Activated T-cell treated with anti-CD3 and anti-CD28 coated beads, Interleukin-2, amount 50 U/mL, for 72 hours (primary cell): ENCODE results near the gene SULT1B1. TPM values are rescaled to one million over a fixed set of nuclear protein-coding genes. Genes with fewer than 3 reads are reported as not detected.
"Not testable (repeated sequence)": the region's sequence is repeated elsewhere in the genome, so short reads cannot be mapped to it uniquely, and the experiment has no call there.

Experiments
- ATAC-seq, 2 donors: fragments of 150-1000 bp; cut with Tn5 transposase; replicated peaks in 1 of 2; 2 replicates each; pipeline ENCODE4 v1.10.0; 2021; ENCODE audit warnings: moderate library complexity in 2 of 2, mild to moderate bottlenecking in 1 of 2
- DNase-seq, 2 donors: peaks; one replicate each; pipeline ENCODE4 v3.0.0; 2021 to 2022; ENCODE audit warnings: mixed read lengths in 1 of 2
- H3K27ac Mint-ChIP-seq: one replicate; pipeline ENCODE4 v1.8.0; 2022; ENCODE audit warnings: mild to moderate bottlenecking, moderate library complexity, mixed read lengths
- H3K27me3 Mint-ChIP-seq: one replicate; pipeline ENCODE4 v1.8.0; 2022; ENCODE audit warnings: low read depth, mixed read lengths
- H3K36me3 Mint-ChIP-seq, 2 donors: one replicate each; pipeline ENCODE4 v1.8.0; 2022; ENCODE audit warnings: mixed read lengths in 2 of 2, mild to moderate bottlenecking in 1 of 2; ENCODE audit not compliant: insufficient read depth in 2 of 2
- H3K4me1 Mint-ChIP-seq: one replicate; pipeline ENCODE4 v1.8.0; 2022; ENCODE audit warnings: low read depth, mixed read lengths
- H3K4me3 Mint-ChIP-seq, 2 donors: one replicate each; pipeline ENCODE4 v1.8.0; 2022; ENCODE audit warnings: mild to moderate bottlenecking in 2 of 2, mixed read lengths in 2 of 2, moderate library complexity in 2 of 2
- H3K9me3 Mint-ChIP-seq, 2 donors: one replicate each; pipeline ENCODE4 v1.8.0; 2022; ENCODE audit warnings: mixed read lengths in 2 of 2
- total RNA-seq, 2 donors: library from RNA; stranded (reverse); gene quantifications; one replicate each; pipeline ENCODE4 v1.2.3, GENCODE V29; 2022

SULT1B1 gene
- total RNA-seq, 2 donors from 2014 or later: 3.3 to 4.5 TPM

DNA sequence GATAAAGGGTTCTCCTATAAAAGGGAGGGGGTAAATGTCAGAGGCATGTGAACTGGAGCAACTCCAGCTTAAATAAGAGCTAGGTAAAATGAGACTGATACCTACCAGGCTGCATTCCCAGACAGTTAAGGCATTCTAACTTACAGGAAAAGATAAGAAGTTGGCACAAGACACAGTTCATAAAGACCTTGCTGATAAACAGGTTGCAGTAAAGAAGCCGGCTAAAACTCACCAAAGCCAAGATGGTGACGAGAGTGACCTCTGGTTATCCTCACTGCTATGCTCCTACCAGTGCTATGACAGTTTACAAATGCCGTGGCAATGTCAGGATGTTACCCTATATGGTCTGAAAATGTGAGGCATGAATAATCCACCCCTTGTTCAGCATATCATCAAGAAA, 13.1 kb upstream of the SULT1B1 start:
- no peak for ATAC-seq
- Mint-ChIP-seq H3K27me3 (no peaks in the 10 kb centered on the region), H3K4me1 (no peaks in the 10 kb centered on the region), H3K9me3 (no peaks in the 10 kb centered on the region), H3K4me3 (no peak overlapping the region), H3K36me3 (no peaks in the 10 kb centered on the region), H3K27ac (no peak overlapping the region)
- DNase-seq: no peak

DNA sequence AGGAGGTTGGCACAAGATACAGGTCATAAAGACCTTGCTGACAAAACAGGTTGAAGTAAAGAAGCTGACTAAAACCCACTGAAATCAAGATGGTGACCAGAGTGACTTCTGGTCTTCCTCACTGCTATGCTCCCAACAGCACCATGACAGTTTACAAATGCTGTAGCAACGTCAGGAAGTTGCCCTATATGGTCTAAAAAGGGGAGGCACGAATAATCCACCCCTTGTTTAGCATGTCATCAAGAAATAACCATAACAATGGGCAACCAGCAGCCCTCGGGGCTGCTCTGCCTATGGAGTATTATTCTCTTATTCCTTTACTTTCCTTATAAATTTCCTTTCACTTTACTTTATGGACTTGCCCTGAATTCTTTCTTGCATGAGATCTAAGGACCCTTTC, 8.1 kb upstream of the SULT1B1 start:
- not testable (repeated sequence) for ATAC-seq, DNase-seq, H3K36me3 Mint-ChIP-seq, H3K9me3 Mint-ChIP-seq, H3K4me3 Mint-ChIP-seq, H3K27me3 Mint-ChIP-seq, H3K27ac Mint-ChIP-seq
- H3K4me1 Mint-ChIP-seq: peaks cover 15% of the 10 kb centered on the region

DNA sequence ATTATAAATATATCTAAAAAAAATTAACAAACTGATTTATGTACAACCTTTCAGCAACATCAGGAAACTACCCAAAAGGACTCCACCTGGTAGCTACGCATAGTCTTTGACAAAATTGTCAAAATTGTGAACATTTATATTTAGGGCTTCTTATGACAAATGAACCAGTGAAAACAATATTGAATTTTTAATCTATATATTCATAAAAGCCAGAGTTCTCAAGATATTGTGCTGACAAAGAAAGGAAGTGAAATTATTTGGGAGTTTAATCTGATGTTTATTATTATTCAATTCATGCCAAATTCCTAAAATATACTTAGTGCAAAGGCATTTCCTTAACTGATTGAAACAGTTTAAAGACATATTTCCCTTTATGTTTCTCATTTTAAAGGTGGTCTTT, 5.3 kb upstream of the SULT1B1 start:
- H3K27me3 Mint-ChIP-seq: no peaks in the 10 kb centered on the region
- H3K4me1 Mint-ChIP-seq: peaks cover 29% of the 10 kb centered on the region
- no peaks in the 10 kb centered on the region for H3K36me3 Mint-ChIP-seq
- no peak overlapping the region for H3K4me3 Mint-ChIP-seq
- no peaks in the 10 kb centered on the region for H3K9me3 Mint-ChIP-seq
- DNase-seq (no peak), ATAC-seq (no peak)
- no peak overlapping the region for H3K27ac Mint-ChIP-seq

DNA sequence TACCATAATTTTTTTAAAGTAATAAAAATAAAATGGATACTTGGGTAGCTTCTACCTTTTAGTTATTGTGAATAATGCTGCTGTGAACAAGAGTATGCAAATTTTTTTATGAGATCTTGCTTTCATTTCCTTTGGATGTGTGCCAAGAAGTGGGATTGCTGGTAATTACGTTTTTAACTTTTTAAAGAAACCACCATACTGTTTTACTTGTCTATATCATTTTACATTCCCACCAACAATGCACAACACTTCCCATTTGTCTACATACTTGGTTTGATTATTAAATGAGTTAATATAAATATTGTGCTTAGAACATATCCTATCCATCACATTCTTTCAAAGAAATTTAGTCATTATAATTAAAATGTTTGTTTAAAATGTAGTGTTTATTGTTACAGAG, 3.9 kb upstream of the SULT1B1 start:
- peaks cover 44% of the 10 kb centered on the region for H3K4me1 Mint-ChIP-seq
- ATAC-seq: no peak
- no peak for DNase-seq
- H3K27ac Mint-ChIP-seq: no peak overlapping the region
- no peaks in the 10 kb centered on the region for H3K9me3 Mint-ChIP-seq
- H3K36me3 Mint-ChIP-seq: peaks cover 0 to 1% of the 10 kb centered on the region in 2 donors
- no peaks in the 10 kb centered on the region for H3K27me3 Mint-ChIP-seq
- no peak overlapping the region for H3K4me3 Mint-ChIP-seq

DNA sequence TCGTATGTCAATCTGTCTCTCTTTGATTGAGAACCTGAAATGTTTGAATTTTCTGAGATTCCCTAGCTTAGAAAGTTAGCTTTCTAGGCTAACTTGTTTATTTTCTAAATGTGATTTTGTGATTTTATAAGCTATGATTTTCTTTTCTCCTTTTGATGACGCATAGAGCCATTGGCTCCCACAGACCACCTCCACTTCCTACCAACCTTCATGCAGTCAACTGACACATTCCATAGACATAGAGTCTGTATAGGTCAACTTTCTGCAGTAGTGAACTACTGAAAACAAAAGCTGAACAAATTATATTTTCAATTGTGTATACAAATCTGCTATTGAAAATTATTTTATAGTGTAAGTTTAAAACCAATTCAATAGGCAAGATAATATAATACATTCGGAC, 2.8 kb upstream of the SULT1B1 start:
- peak; percentile 46 for ATAC-seq
- H3K9me3 Mint-ChIP-seq: no peaks in the 10 kb centered on the region

DNA sequence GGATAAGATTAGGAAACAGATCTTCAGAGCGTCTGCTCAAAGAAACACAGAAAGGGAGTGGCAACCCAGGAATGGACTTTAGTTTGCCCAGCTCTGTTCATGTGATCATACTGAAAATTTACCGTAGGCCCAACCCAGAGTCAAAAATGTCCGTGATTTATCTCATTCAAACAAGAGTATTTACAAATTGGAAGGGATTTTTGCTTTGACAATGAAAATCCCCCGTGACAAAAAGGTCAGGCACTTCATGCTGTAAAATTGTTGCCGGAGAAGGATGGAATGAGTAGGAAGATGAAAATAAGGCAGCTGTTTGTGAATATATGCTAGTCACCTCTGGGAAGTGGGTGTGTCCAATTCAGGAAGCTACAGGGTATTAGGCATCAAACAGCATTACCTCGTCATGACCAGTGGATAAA, 1.2 kb downstream of the SULT1B1 start:
- Mint-ChIP-seq H3K4me3 (peak overlapping the region; percentile 83 to 86), H3K36me3 (peaks cover 0 to 6% of the 10 kb centered on the region in 2 donors), H3K27ac (peak overlapping the region; percentile 83), H3K9me3 (no peaks in the 10 kb centered on the region), H3K27me3 (no peaks in the 10 kb centered on the region), H3K4me1 (peaks cover 56% of the 10 kb centered on the region)
- DNase-seq (no peak), ATAC-seq (no peak)

More for the DNA sequence above, 2.8 kb upstream of the SULT1B1 start:
- no peak for DNase-seq
- Mint-ChIP-seq H3K4me1 (peaks cover 49% of the 10 kb centered on the region), H3K27me3 (no peaks in the 10 kb centered on the region), H3K4me3 (peak overlapping the region in 1 of 2 donors; percentile 3), H3K36me3 (peaks cover 0 to 6% of the 10 kb centered on the region in 2 donors), H3K27ac (peak overlapping the region; percentile 13)

DNA sequence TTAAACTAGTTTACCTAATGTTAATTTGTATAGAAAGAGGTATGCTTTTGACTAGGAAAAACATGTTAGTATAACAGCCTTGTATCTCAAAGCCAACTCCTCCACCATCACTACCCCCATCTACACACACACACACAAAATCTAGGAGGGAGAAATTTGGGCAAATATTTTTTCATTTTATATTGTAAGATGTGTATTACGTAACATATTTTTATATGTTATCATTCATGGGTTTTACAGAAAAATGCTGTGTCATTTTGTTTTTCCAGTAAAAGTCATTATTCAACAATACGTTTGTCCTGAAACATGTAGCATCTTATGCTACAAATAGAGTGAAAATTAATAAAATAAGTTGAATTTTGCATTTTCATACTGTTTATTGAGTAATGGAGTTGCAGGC, 3.0 kb downstream of the SULT1B1 start:
- Mint-ChIP-seq H3K27me3 (no peaks in the 10 kb centered on the region), H3K4me3 (no peak overlapping the region), H3K27ac (no peak overlapping the region), H3K9me3 (no peaks in the 10 kb centered on the region), H3K4me1 (peaks cover 42% of the 10 kb centered on the region), H3K36me3 (peaks cover 0 to 6% of the 10 kb centered on the region in 2 donors)
- ATAC-seq (no peak), DNase-seq (no peak)

DNA sequence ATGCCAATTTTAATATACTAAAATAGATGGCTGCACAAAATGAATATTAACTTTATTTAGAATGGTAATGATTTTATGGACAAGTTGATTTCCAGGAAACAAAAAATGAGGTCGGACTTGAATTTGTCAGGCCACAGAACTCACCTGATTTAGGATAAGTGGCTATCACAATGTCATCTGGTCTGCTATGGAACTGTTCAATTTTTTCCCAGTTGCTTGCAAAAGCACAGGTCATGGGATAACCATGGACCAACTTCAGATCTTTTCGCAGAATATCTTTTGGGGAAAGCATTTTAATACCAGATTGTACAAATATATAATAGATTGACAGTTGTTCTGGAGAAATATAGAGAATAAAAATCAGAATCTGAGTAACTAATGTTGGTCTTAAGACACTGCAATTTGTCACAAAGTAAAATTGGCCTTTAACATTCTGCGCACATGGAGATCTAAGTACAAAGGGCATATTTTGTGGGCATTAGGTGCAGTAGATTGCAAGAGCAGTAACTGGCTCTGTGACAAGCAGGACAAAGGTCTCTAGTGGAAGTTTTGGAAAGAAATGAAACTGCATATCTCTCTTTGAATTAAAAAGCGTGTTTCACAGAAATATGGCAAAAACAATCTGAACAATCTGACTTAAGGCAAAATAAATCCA, 5.4 kb downstream of the SULT1B1 start:
- H3K27ac Mint-ChIP-seq: peak overlapping the region; percentile 8
- H3K27me3 Mint-ChIP-seq: no peaks in the 10 kb centered on the region

DNA sequence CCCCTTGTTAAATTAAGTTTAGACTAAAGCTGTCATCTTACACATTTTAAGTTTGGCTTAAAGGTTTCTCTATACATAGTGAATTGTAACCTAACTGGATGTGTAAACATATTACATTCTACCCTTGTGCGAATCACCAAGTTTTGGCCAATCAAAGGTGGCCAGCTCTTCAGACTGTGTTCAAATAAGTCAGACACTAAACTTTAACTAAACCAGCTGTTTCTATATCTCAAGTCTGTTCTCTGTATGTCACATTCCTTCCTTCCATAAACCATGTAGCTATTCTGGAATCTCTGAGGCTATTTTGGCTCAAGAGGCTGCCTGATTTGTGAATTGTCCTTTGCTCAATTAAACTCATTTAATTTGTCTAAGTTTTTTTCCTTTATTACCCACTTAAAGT, 6.7 kb downstream of the SULT1B1 start:
- ATAC-seq: no peak
- DNase-seq: no peak
- peaks cover 16% of the 10 kb centered on the region for H3K4me1 Mint-ChIP-seq
- no peak overlapping the region for H3K27ac Mint-ChIP-seq
- no peaks in the 10 kb centered on the region for H3K27me3 Mint-ChIP-seq
- no peak overlapping the region for H3K4me3 Mint-ChIP-seq
- peaks cover 0 to 3% of the 10 kb centered on the region in 2 donors for H3K9me3 Mint-ChIP-seq
- no peaks in the 10 kb centered on the region for H3K36me3 Mint-ChIP-seq

More for the DNA sequence above, 5.4 kb downstream of the SULT1B1 start:
- H3K9me3 Mint-ChIP-seq: peaks cover 0 to 3% of the 10 kb centered on the region in 2 donors
- no peak overlapping the region for H3K4me3 Mint-ChIP-seq
- peaks cover 29% of the 10 kb centered on the region for H3K4me1 Mint-ChIP-seq
- ATAC-seq (no peak), DNase-seq (no peak)
- H3K36me3 Mint-ChIP-seq: peaks cover 0 to 6% of the 10 kb centered on the region in 2 donors

DNA sequence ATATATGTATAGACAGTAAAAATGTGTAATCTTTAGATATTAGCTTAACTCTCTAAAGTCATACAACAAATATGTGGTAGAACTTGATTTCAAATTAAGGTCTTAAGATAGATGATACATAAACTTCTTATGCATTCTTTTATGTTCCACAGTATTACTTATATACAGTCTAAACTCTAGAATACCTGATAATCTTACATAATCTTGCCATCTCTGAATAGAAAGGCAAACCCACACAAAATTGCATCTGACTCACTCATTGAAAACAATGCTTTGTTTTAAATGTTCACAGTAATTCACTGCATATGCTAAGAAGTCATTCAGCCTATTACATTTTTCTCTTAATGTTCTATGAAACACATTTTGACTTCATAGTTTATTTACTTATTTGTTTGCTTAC, 10.1 kb downstream of the SULT1B1 start:
- H3K9me3 Mint-ChIP-seq: peaks cover 6 to 7% of the 10 kb centered on the region in 2 donors
- no peaks in the 10 kb centered on the region for H3K27me3 Mint-ChIP-seq
- peaks cover 0 to 2% of the 10 kb centered on the region in 2 donors for H3K36me3 Mint-ChIP-seq
- no peak overlapping the region for H3K27ac Mint-ChIP-seq
- no peak for ATAC-seq
- H3K4me3 Mint-ChIP-seq: no peak overlapping the region
- no peaks in the 10 kb centered on the region for H3K4me1 Mint-ChIP-seq
- no peak for DNase-seq

DNA sequence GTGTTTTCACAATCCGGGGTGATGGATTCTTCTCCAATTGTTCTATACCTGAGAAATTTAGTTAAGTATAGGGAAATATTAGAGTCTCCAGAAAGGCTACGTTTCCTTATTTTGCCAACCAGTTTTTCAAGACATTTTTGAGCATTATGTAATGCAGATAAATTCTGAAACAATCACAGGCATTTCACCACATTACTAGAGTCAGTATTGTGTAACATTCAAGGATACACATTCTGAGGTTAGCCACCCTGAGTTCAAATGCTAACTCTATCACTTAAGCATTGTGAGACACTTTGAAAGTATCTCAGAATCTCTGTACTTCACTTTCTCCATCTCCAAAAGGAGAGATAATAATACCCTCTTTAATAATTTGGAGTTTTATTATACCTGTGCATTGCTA, 10.6 kb downstream of the SULT1B1 start:
- ATAC-seq: no peak
- Mint-ChIP-seq H3K27me3 (no peaks in the 10 kb centered on the region), H3K4me1 (no peaks in the 10 kb centered on the region), H3K36me3 (peaks cover 0 to 2% of the 10 kb centered on the region in 2 donors), H3K4me3 (no peak overlapping the region), H3K9me3 (peaks cover 6 to 7% of the 10 kb centered on the region in 2 donors), H3K27ac (no peak overlapping the region)
- no peak for DNase-seq

DNA sequence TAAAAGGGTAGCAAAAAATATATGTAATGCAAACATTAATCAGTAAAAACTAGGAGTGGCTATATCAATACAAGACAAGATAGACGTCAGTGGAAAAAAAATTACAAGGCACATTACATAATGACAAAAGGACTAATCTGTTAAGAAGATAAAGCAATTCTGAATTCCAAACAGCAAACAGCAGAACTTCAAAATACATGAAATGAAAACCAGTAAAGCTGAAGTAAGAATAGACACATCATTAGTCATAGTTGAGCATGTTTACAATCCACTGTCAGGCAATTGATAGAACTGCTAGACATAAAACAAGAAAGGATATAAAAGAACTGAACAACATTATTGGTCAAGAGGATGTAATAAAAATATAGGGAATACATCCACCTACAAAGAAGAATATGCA, 12.2 kb downstream of the SULT1B1 start:
- no peaks in the 10 kb centered on the region for H3K27me3 Mint-ChIP-seq
- ATAC-seq (no peak), DNase-seq (no peak)
- H3K9me3 Mint-ChIP-seq: peaks cover 8 to 12% of the 10 kb centered on the region in 2 donors
- H3K27ac Mint-ChIP-seq: no peak overlapping the region
- H3K4me1 Mint-ChIP-seq: no peaks in the 10 kb centered on the region
- peaks cover 4% of the 10 kb centered on the region in 2 donors for H3K36me3 Mint-ChIP-seq
- H3K4me3 Mint-ChIP-seq: no peak overlapping the region

DNA sequence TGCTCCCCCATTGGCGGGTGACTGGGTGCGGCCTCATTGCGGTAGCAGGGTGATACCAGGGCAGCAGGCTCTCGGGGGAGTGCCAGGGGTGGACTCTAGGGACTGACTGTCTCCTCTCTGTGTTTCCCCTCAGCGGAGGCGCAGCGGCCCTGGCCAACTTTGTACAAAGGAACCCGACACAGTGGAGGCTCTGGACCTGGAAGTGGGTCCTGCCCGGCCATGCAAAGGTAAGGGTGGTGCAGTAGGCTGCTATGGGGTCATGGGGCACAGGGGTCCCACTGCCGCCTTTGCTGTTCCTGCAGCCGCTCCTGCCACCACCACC, 16.3 kb downstream of the SULT1B1 start:
- DNase-seq (no peak), ATAC-seq (no peak)
- Mint-ChIP-seq H3K4me1 (no peaks in the 10 kb centered on the region), H3K4me3 (no peak overlapping the region), H3K27me3 (no peaks in the 10 kb centered on the region), H3K9me3 (peaks cover 14 to 19% of the 10 kb centered on the region in 2 donors), H3K27ac (no peak overlapping the region), H3K36me3 (peaks cover 10 to 20% of the 10 kb centered on the region in 2 donors)

DNA sequence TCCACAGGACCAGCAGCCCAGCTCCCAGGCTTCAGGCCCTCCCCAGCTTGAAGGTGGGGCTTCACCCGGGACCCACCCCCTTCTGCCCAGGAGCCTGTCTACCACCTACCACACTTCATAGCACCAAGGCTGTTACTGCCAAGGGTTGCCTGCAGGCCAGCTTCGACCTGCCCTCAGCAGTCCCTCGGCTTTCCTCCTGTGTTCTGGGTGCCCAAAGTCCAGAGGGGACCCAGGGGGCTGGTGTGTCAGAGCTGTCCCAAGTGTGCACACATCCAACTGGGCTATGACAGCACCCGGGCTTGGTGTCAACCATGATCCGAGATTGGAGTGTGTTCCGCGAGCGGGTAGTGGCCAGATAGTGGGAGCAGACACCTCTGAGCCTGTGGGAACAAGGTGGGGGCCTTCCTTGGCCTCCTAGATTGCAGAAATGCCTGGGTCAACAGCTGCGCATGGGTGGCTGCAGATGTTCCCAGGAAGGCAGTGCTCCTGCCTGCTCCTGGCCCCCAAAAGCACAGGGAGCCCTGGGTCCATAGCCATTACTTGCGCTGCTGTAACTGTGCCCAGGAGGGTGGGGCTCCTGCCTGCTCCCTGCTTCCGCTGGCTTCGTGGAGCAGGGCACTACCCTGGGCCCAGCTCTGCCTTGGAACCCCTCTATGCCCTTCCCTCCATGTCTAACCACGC, 16.8 kb downstream of the SULT1B1 start:
- DNase-seq: no peak
- Mint-ChIP-seq H3K27me3 (no peaks in the 10 kb centered on the region), H3K4me3 (no peak overlapping the region), H3K9me3 (peaks cover 14 to 19% of the 10 kb centered on the region in 2 donors), H3K36me3 (peaks cover 10 to 20% of the 10 kb centered on the region in 2 donors), H3K27ac (no peak overlapping the region), H3K4me1 (no peaks in the 10 kb centered on the region)
- ATAC-seq: no peak
